Transverse colon (tissue), 3 donors: ENCODE measurements around the gene GSTT2.

Experiments used
- POLR2A ChIP-seq: fragments of 450-650 bp; IDR thresholded peaks from one replicate; pipeline ENCODE4 v1.6.1; 2016; ENCODE audit warnings: antibody characterized with exemption, mild to moderate bottlenecking, moderate library complexity
- TF ChIP-seq, protein P1 (sequence below), 5 experiments: fragments of 200-600 bp in 3 of 5; fragments of 450-650 bp in 2 of 5; sonication (generic) in 3 of 5; IDR thresholded peaks; 1 replicate in 2 of 5; 2 replicates in 3 of 5; pipeline ENCODE4 v1.5.1; 2016 to 2017; ENCODE audit warnings: antibody characterized with exemption in 5 of 5, inconsistent platforms in 3 of 5, mild to moderate bottlenecking in 2 of 5, moderate library complexity in 1 of 5

DNA sequence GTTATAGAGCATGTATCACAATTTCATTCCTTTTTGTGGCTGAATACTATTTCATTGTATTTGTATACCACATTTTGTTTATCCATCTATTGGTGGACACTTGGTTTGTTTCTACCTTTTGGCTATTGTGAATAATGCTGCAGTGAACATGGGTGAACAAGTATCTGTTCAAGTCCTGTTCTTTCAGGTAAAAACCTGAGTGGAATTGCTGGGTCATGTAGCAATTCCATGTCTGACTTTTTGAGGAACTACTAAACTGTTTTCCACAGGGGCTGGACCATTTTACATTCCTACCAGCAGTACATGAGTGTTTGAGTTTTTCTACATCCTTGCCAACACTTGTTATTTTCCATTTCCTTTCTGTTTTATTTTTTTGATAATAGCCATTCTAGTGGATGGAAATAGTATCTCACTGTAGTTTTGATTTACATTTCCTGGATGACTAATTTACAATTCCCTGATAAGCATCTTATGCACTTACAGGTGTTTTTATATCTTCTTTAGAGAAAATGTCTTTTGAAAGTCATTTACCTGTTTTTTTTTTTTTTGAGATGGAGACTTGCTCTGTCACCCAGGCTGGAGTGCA lies 43.4 kb downstream of the GSTT2 start:
- TF ChIP-seq, protein P1, sequence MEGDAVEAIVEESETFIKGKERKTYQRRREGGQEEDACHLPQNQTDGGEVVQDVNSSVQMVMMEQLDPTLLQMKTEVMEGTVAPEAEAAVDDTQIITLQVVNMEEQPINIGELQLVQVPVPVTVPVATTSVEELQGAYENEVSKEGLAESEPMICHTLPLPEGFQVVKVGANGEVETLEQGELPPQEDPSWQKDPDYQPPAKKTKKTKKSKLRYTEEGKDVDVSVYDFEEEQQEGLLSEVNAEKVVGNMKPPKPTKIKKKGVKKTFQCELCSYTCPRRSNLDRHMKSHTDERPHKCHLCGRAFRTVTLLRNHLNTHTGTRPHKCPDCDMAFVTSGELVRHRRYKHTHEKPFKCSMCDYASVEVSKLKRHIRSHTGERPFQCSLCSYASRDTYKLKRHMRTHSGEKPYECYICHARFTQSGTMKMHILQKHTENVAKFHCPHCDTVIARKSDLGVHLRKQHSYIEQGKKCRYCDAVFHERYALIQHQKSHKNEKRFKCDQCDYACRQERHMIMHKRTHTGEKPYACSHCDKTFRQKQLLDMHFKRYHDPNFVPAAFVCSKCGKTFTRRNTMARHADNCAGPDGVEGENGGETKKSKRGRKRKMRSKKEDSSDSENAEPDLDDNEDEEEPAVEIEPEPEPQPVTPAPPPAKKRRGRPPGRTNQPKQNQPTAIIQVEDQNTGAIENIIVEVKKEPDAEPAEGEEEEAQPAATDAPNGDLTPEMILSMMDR (IDR thresholded peaks at IDR 0.05) = no peak
- no peak for TF ChIP-seq POLR2A
